CD1c-positive myeloid dendritic cell (primary cell): ENCODE data around the gene EMC10.
"Not testable (repeated sequence)": the region's sequence is repeated elsewhere in the genome, so short reads cannot be mapped to it uniquely, and the experiment has no call there.

Experiments used
- DNase-seq: peaks from one replicate; pipeline ENCODE4 v3.0.0-alpha.2; 2016; ENCODE audit errors: extremely low spot score

The EMC10 gene

DNA sequence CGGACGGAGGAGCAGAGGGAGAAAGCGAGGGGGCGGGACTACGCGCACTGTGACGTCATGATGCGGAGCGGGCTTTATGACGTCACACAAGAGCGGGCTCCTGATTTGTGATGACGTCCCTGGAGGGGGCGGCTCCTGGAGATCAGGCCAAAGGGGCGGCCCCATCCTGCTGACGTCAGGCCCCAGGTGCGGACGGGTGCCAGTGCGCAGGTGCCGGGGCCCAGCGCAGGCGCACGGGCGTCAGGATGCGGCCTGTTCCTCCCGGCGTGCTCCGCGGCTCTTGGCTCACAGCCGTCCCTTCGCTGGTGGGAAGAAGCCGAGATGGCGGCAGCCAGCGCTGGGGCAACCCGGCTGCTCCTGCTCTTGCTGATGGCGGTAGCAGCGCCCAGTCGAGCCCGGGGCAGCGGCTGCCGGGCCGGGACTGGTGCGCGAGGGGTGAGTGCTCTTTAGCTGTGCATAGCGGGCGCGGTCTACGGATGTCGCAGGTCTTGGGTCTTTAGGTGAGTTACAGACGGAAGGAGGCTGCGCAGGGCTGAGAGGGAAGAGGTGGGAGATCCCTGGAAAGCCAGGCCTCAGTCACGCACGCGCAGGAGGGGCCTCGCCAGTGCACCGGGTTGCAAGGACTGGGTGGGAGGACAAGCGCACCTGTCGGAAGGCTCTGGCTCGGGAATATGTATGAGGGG lies at the start of gene EMC10, which contains the start of gene GARIN5A:
EMC10 (plus strand) TSS at position 284 of the 683 bp plus-strand sequence; CDS start at position 322, 38 bp downstream.
GARIN5A (minus strand) TSS at position 625 of the 683 bp plus-strand sequence; CDS start at position 165, 460 bp downstream.
- DNase-seq = peak; percentile 93

DNA sequence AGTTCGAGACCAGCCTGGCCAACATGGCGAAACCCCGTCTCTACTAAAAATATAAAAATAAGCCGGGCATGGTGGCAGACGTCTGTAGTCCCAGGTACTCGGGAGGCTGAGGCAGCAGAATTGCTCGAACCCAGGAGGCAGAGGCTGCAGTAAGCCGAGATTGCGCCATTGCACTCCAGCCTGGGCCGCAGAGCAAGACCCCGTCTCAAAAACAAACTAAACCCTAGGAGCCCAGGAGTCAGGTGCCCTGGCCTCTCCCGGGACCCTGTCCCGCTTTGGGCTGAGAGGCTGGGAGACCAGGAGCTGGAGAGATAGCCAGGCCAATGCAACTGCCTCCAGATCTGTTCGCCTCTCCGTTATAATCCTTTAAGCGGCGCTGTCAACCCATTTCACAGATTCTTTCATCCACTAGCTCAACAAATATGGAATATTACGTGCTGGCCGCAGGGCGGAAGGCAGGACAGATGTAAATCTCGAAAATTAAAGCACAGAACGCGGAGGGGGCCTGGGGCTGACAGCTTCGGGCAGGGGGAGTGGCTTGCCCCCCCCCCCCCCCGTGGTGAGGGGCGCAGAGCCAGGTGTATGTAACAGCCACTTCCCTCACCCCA lies 48.9 kb upstream of the EMC10 start:
- DNase-seq = no peak

DNA sequence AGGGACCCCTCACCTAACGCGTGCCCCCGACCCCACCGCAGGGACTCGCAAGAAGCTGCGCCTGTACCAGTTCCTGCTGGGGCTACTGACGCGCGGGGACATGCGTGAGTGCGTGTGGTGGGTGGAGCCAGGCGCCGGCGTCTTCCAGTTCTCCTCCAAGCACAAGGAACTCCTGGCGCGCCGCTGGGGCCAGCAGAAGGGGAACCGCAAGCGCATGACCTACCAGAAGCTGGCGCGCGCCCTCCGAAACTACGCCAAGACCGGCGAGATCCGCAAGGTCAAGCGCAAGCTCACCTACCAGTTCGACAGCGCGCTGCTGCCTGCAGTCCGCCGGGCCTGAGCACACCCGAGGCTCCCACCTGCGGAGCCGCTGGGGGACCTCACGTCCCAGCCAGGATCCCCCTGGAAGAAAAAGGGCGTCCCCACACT lies 48.3 kb upstream of the EMC10 start:
- DNase-seq = peak; percentile 95

DNA sequence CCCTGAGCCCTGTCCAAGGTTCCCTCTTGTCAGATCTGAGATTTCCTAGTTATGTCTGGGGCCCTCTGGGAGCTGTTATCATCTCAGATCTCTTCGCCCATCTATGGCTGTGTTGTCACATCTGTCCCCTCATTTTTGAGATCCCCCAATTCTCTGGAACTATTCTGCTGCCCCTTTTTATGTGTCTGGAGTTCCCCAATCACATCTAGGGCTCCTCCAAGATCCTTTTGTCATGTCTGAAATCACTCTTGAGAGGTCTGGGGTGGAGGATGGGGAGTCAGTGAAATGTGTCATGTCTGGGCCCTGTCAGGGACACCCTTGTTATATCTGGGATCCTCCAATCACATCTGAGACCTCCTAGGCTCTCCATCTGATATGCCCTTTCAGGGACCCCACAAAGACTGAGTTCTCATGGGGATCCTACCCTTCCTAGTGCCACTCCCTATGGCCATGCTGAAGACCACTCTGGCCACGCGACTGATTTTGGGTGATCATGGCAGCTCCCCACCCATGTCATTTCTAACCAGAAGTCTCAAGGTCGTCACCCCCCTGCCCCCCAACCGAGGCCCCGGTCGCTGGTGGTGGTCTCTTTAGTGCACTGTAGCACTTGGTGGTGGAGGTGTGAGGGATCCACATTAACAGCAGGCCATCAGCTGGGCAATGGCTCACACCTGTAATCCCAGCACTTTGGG lies 47.4 kb upstream of the EMC10 start:
- no peak for DNase-seq

DNA sequence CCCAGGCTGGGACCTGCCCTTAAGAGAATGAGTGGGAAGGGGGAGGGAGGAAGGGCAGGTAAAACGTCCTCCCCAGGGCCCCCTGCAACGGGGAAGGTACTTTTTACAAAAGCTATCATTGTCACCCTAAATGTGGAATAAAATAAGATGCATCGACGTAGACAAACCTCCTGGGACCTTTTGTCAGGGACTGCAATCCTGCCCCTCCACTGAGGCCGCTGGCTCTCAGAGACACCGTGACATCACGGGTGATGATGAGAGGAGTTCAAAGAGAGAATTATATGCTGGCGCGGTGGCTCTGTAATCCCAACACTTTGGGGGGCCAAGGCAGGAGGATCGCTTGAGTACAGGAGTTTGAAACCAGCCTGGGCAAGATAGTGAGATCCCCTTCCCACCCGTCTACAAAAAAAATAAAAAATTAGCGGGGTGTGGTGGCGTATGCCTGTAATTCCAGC lies 45.4 kb upstream of the EMC10 start:
- peak; percentile 6 for DNase-seq

DNA sequence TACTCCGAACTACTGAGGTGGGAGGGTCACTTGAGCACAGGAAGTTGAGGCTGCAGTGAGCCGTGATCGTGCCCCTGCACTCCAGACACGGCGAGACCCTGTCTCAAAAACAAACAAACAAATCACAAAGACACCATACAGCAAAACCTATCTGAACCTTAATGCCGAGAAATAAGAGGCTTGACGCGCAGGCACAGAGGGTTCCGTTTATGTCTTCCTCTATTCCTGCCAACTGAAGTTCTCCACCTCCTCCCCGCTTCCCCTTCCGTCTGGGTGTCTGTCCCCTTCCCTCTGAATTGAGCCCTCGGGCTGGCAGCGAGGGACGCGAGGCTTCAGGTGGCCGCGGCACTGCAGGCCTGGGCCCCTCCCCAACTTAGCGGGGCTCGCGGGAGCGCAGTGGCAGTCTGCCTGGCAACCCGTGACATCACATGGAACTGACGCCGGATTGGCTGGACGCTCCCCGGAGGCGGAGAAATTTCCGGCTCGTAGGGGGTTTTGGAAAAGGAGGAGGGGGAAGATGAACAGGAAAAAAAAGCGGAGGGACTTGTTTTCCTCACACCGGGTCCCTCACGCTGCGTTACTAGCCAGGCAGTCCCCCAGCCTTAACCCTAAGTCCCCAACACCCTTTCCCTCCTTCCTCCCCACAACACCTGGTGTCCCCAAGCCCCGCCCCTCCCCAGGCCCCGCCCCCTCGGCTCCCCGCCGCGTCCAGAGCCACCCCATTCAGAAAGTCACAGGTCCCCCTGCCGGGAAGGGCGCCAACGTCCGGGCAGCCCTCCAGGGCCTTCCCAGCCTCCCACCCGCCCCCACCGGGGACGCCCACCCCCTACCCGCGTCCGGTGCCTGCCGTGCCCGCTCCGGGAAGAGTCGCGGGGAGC lies 44.7 kb upstream of the EMC10 start:
- peak; percentile 90 for DNase-seq

DNA sequence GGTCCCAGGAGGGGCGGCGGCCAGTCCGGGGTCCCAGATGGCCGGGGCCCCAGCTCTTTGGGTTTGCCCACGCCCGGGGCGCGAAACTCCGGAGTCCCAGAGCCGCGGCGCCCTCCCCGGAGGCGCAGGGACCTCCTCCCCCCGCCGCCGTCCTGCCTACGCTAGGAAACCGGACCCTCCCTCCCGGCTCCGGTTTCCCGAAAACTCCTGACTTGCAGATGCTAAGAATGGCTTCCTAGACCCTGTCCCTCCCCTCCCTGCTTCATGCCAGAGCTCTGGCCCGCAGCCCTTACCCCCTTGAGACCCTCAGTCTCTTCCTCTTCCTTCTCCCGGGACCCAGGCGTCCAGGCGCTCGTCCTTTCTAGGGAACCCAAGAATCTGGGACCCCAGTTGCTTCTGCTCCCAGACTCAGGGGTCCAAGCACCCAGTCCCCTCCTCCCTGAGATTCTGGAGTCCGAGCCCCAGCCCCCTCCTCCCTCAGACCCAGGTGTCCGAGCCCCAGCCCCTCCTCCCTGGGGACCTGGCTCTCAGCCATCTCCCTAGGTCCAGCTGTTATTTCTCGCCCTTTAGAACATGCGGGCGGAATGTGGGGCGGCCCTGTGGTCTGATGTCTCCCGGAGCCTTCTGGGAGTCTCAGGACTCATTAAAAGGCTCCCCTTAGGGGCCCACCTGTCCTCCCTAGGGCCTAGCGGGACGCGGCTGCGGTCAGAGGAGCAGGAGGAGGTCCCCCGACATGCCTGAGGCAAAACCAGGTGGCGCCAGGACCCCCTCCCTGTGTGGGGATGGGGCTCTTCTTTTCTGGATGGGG lies 43.9 kb upstream of the EMC10 start, which contains the start of gene MYBPC2:
MYBPC2 (plus strand) TSS at position 672 of the 808 bp plus-strand sequence; CDS start at position 734, 62 bp downstream.
- peak; percentile 31 for DNase-seq

DNA sequence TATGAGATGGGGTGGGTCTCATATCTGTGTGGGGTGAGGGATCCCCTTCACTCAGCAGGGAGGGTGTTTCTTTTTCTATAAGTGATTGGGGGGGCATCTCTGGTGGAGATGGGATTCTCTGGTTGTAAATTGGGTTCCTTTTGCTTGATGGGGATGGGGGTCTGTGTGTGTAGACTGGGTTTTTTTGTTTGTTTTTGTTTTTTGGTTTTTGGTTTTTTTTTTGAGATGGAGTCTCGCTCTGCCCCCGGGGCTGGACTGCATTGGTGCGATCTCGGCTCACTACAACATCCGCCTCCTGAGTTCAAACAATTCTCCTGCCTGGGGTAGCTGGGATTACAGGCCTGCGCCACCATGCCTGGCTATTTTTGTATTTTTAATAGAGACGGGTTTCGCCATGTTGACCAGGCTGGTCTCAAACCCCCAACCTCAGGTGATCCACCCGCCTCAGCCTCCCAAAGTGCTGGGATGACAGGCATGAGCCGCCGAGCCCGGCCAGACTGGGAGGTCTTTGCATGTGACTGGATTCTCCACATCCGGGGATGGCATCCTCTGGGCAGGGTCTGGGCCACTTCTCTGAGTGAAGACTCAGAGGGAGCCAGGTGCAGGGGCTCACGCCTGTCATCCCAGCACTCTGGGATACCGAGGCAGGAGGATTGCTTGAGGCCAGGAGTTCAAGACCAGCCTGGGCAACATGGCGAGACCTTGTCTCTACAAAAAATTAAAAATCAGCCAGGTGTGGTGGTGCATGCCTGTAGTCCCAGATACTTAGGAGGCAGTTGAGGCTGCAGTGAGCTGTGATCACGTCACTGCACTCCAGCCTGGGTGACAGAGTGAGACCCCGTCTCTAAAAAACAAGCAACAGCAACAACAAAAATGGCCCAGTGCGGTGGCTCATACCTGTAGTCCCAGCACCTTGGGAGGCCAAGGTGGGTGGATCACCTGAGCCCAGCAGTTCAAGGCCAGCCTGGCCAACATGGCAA lies 42.8 kb upstream of the EMC10 start:
- DNase-seq = no peak

DNA sequence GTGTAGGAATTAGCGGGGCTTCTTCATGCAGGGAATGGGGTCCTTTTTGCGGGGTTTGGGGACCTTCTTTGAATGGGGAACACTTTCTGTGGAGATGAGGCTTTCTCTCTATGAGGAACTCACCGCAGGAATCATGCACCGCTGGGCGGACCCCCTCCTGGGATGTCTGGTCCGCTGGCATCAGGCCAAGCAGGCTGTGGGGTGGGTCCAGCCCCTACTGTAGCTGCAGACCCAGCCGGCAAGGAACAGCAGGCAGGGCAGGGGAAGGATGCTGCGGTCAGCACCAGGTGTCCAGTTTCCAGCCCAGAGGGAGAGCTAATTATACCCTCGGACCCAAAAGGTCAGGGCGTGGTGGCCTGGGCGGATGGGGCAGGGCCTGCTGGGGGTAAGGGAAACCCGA lies 41.8 kb upstream of the EMC10 start:
- DNase-seq = no peak

DNA sequence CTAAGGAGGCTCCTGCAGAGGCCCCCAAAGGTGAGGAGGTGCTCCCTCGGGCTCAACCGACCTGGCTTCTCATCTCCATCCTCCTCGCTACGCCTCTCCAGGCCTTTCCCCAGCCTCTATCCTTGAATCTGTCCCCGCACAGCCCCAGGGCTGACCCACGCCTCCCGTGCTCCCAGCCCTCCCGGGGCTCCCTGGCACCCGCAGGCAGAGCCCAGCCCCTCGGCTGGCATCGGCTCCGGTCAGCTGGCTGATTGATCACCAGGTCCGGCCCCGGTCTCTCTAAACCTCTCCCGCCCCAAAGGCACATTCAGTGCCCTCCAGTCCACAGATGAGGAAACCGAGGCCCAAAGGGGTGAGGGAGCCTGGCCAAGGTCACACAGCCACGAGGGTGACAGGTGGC lies 41.1 kb upstream of the EMC10 start:
- DNase-seq = no peak

DNA sequence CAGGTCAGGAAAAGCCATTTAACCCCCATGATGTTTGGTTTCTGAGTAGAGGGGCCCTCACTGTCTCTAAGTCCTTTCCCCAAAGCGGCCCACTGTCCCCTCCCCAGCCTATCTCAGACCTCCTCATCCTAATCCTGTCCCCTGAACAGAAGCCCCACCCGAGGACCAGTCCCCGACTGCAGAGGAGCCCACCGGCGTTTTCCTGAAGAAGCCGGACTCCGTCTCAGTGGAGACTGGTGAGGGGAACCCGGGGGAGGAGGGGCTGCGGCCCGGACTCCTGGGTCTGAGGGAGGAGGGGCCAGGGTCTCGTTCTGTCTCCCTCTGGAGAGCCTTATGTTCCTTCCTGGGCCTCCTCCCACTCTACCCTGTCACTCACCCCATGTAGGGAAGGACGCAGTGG lies 40.7 kb upstream of the EMC10 start:
- DNase-seq = no peak

DNA sequence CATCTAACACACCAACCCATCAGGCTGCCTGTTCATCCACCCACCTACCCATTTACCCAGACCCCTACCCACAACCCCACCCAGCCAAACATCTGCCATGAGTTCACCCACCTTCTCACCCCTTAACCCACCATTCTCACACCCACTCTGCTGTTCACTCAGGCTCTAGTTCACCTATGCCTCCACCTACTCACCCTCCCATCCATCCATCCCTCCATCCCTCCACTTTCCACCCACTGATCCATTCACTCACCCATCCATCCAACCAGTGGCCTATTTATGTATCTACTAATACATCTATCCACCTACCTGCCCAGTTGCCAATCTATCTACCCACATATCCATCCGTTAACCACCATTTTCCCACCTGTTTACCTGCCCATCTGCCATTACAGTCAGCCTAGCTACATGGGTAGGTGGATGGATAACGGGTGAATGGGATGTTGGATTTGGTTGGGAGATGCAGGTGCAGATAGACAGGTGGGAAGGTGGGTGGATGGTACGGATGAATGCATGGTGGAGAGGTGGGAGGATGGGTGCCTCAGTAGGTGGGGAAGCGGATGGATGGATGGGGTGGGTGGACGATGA lies 38.4 kb upstream of the EMC10 start:
- no peak for DNase-seq

DNA sequence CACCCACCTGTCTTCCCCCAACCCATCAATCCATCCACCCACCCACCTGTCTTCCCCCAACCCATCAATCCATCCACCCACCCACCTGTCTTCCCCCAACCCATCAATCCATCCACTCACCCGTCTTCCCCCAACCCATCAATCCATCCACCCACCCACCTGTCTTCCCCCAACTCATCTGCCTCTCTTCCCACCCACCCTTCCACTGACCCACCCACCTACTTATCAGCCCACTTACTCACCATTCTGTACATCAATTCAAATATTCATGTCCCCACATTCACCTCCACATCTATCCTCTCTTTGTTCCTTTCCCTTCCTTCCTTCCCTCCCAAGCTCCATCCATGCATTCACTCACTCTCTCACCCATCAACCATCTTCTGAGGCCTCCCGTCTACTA lies 37.2 kb upstream of the EMC10 start:
- DNase-seq = not testable (repeated sequence)

DNA sequence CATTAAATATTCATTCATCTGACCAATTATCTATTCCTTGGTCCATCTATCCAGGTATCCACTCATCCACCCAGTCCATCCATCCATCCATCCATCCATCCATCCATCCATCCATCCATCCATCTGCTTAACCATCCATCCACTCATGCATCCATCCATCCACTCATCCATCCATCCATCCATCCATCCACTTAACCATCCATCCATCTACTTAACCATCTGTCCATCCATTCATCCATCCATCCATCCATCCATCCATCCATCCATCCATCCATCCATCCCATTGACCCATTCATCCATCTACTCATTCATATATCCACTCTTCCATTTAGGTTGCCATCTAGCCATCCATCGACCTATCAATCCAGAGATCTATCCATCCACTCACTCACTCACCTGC lies 32.2 kb upstream of the EMC10 start:
- no peak for DNase-seq

DNA sequence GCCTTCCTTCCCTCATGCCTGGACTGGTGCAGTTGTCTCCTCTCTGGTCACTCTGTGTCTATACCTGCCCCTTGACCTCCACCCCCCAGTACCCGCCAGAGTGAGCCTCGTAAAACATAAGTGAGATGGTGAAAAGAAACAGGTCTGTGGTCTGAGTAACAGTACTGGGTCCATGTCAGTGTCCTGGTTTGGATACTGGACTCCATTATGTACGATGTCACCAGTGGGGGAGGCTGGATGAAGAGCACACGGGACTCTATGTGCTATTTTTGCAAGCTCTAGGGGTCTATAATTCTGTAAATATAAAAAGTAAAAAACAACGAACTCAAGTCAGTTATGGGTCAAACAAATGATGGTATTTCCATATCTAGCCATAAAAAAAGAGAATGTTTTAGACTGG lies 29.3 kb upstream of the EMC10 start:
- no peak for DNase-seq

DNA sequence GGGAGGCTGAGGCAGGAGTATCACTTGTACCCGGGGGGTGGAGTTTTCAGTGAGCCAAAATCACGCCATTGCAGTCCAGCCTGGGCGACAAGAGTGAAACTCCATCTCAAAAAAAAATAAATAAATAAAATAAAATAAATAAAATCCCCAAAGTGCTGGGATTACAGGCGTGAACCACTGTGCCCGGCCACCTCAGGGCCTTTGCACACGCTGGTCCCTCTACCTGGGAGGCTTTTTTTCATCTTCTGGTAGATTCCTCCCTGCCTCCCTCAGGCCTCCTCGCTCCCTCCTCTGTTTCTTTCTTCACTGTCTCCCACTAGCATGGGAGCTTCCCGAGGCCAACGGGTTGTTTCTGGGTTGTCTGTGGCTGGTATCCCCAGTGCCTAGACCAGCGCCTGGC lies 28.6 kb upstream of the EMC10 start:
- no peak for DNase-seq

DNA sequence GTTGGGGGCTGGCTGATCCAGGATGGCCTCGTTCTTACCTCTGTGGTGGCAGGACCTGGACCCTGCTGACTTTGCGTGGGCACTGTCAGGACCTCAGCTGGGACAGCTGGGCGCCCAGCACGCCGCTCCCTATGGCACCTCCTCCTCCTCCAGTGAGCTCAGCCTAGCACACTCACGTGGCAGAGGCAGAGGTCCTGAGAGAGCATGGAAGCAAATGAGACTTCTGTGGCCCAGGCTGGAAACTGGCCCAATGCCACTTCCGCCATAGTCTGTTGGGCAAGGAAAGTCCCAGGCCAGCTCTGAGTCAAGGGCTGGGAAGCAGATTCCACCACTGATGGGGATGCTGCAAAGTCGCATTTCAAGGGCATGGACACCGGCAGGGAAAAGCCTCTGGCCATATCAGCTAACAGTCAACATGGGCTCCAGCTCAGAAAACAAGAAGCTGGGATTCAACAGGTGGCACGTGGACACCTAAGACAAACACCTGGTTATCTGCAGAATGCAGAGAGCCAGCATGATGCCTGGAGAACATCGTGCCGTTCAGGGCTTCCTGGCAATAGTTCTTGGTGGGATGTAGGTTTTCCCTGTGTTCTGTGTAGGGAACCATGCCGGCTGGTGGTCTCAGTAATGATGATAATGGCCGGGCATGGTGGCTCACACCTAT lies 26.9 kb upstream of the EMC10 start:
- DNase-seq = no peak

DNA sequence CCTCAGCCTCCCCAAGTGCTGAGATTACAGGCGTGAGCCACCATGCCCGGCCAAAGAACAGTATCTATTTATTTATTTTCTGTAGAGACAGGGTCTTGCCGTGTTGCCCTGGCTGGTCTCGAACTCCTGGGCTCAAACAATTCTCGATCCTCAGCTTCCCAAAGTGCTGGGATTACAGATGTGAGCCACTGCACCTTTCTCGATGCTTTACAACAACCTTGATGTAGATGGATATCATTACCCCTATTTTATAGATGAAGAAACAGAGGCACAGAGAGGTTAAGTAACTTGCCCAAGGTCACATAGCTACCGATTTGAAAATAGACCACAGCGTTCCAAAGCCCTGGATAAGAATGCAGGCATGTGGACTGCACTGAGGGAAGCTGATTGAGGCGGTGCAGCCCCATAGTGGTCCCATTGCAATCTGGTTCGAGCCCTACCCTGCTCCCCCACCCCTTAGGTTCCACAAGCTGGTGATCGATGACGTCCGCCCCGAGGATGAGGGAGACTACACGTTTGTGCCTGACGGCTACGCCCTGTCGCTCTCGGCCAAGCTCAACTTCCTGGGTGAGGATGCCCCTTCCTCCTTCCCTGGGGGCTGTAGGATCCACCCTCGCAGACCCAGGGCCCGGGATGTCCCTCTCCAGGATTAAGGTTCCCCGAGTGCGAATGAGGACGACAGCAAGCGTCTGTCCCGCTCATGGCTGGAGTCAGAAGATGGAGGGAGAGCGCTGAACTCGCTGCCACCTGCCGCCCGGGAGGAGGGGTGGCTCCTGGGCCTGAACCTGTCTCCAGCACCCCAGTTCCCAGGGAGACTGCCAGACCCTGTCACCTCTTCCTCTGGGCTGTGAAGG lies 25.7 kb upstream of the EMC10 start:
- no peak for DNase-seq
